HEK293T (cell line): ENCODE results near the gene IGF2BP3.

Source experiments
- ARNT ChIP-seq: fragments of 450-650 bp; IDR thresholded peaks from 2 replicates; pipeline ENCODE4 v1.6.1; 2017; ENCODE audit warnings: mild to moderate bottlenecking
- BHLHE40 ChIP-seq: fragments of 450-650 bp; IDR thresholded peaks from 2 replicates; pipeline ENCODE4 v1.6.1; 2016; ENCODE audit warnings: mild to moderate bottlenecking, moderate library complexity, borderline replicate concordance
- FOXA1 ChIP-seq: fragments of 450-650 bp; IDR thresholded peaks from 2 replicates; pipeline ENCODE4 v1.6.1; 2016; ENCODE audit warnings: mild to moderate bottlenecking
- FOXK2 ChIP-seq: fragments of 450-650 bp; IDR thresholded peaks from 2 replicates; pipeline ENCODE4 v1.6.1; 2016; ENCODE audit warnings: mild to moderate bottlenecking
- HDGF ChIP-seq: fragments of 450-650 bp; IDR thresholded peaks from 2 replicates; pipeline ENCODE4 v1.6.1; 2017; ENCODE audit warnings: antibody characterized with exemption, borderline replicate concordance
- L3MBTL2 ChIP-seq: fragments of 450-650 bp; conservative IDR thresholded peaks from 2 replicates; pipeline ENCODE4 v1.6.1; 2016; ENCODE audit warnings: mild to moderate bottlenecking
- LEF1 ChIP-seq: fragments of 450-650 bp; IDR thresholded peaks from 2 replicates; pipeline ENCODE4 v1.6.1; 2017; ENCODE audit warnings: mild to moderate bottlenecking, borderline replicate concordance
- NFRKB ChIP-seq: fragments of 450-650 bp; IDR thresholded peaks from 2 replicates; pipeline ENCODE4 v1.6.1; 2016; ENCODE audit warnings: mild to moderate bottlenecking, moderate library complexity
- PKNOX1 ChIP-seq: fragments of 450-650 bp; IDR thresholded peaks from 2 replicates; pipeline ENCODE4 v1.6.1; 2016
- SP1 ChIP-seq: fragments of 450-650 bp; IDR thresholded peaks from 2 replicates; pipeline ENCODE4 v1.6.1; 2017
- TARDBP ChIP-seq: fragments of 450-650 bp; IDR thresholded peaks from 2 replicates; pipeline ENCODE4 v1.6.1; 2016

DNA sequence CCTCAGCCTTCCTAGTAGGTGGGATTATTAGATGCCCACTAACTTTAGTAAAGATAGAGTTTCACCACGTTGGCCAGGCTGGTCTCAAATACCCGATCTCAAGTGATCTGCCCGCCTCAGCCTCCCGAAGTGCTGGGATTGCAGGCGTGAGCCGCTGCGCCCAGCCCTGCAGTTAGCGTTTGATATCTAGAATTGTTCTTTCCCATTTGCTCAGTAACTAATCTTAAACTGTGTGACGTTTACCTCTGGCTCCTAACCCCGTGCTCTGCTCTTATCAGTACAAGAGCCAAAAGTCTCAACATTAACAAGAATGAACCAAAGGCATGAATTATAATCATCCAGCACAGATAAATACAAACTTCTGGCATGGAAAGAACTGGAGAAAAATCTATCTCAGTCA is 47.4 kb downstream of the IGF2BP3 start:
- TF ChIP-seq HDGF (no peak), BHLHE40 (no peak), SP1 (no peak), TARDBP (no peak), ARNT (no peak), LEF1 (no peak), FOXA1 (no peak), PKNOX1 (no peak), NFRKB (no peak), FOXK2 (no peak), L3MBTL2 (no peak)
